ENCODE results near the gene OPTC. TPM values are rescaled to one million over a fixed set of nuclear protein-coding genes. Genes with fewer than 3 reads are reported as not detected.

The OPTC gene
- total and polyA plus RNA-seq, 9 of the 15 experiments (the other 6 are each of a cell fraction or from before 2014, with no cell fraction given), result not detected

GRCh38 chr1:203461717-203462116 lies 32.2 kb upstream of the OPTC start (continued):
- TF ChIP-seq ZNF395 (CRISPR knock-in tag; IDR thresholded peaks at IDR 0.05) (no peak), ZBTB49 (CRISPR knock-in tag; IDR thresholded peaks at IDR 0.05; ENCODE audit: borderline replicate concordance) (no peak), MCM3 (IDR thresholded peaks at IDR 0.05) (no peak)

GRCh38 chr1:203462143-203462542 lies 31.8 kb upstream of the OPTC start:
- DNase-seq (ENCODE audit: extremely low read depth in 1 of 4, low spot score in 3 of 4) (no peak), FAIRE-seq (no peak), ATAC-seq (no peak)
- H3K36me3 ChIP-seq (ENCODE audit: control insufficient read depth, insufficient read depth, low read length), result no peaks in the 10 kb centered on the region
- H3K9me1 ChIP-seq (ENCODE audit: control insufficient read depth, insufficient read depth, low read length), result no peaks in the 10 kb centered on the region
- H3K27ac ChIP-seq (ENCODE audit: extremely low read depth, low read depth, low read length), result no peak overlapping the region
- WGBS (ENCODE audit: insufficient coverage, low coverage, missing lambda C conversion rate), result 0% methylated on average over 1 of the region's 1 CpG
- intact Hi-C loops (cut with micrococcal nuclease), result no loop called here
- H4K20me1 ChIP-seq (replicated peaks; ENCODE audit: control insufficient read depth, insufficient read depth, low read length), result peaks cover 9% of the 10 kb centered on the region; the same call in 1 of the 2 replicates
- no peak overlapping the region for H3K4me2 ChIP-seq (ENCODE audit: insufficient read depth, low read length)
- peaks cover 42 to 45% of the 10 kb centered on the region in 2 experiments for H3K27me3 ChIP-seq (ENCODE audit: control insufficient read depth in 2 of 2, insufficient read depth in 2 of 2, low read length in 2 of 2)
- H3K9ac ChIP-seq (ENCODE audit: insufficient read depth in 1 of 2, low read depth in 2 of 2, low read length in 2 of 2), result no peak overlapping the region
- no peak overlapping the region for H3K4me3 ChIP-seq
- CTCF ChIA-PET (ENCODE audit: low intra/inter-chr PET ratio), result no interaction called here
- BruUV-seq (replicated peaks), result no TSS peak
- no peak overlapping the region for H2AFZ ChIP-seq (ENCODE audit: low read depth, low read length)
- in situ Hi-C loops (cut with MboI), result no loop called here
- no peaks in the 10 kb centered on the region for H3K79me2 ChIP-seq (ENCODE audit: control insufficient read depth, insufficient read depth, low read length)
- POLR2A ChIA-PET, result interaction anchor here (1.0 kb wide), 1 partner anchor 12 kb away, joined by 5 read pairs; no protein-coding TSS in a partner anchor
- no peaks in the 10 kb centered on the region for H3K9me3 ChIP-seq (replicated peaks; ENCODE audit: control insufficient read depth, insufficient read depth, low read depth, low read length)
- H3K4me1 ChIP-seq (replicated peaks in 1 of 2; ENCODE audit: control insufficient read depth in 2 of 2, insufficient read depth in 2 of 2, low read length in 2 of 2), result no peaks in the 10 kb centered on the region
- no peak for TF ChIP-seq FOSL1 (tag; conservative IDR thresholded peaks at IDR 0.05)
- TF ChIP-seq ZNF354B (CRISPR knock-in tag; IDR thresholded peaks at IDR 0.05), result no peak
- TF ChIP-seq ZFP30 (CRISPR knock-in tag; IDR thresholded peaks at IDR 0.05; ENCODE audit: borderline replicate concordance), result no peak
- no peak for TF ChIP-seq HMGXB4 (CRISPR knock-in tag; IDR thresholded peaks at IDR 0.05)
- TF ChIP-seq ZNF644 (tag; IDR thresholded peaks at IDR 0.05; ENCODE audit: low read depth), result no peak
- no peak for TF ChIP-seq MTA2 (IDR thresholded peaks at IDR 0.05; ENCODE audit: low read depth)
- TF ChIP-seq SAFB2 (IDR thresholded peaks at IDR 0.05; ENCODE audit: borderline replicate concordance, low read depth, low read length, severe bottlenecking), result no peak
- no peak for TF ChIP-seq POLR2AphosphoS2 (IDR thresholded peaks at IDR 0.05; ENCODE audit: low read length)
- no peak for TF ChIP-seq HBP1 (CRISPR knock-in tag; IDR thresholded peaks at IDR 0.05)
- TF ChIP-seq LARP7 (IDR thresholded peaks at IDR 0.05), result no peak
- TF ChIP-seq E2F4 (CRISPR knock-in tag; IDR thresholded peaks at IDR 0.05; ENCODE audit: low read depth), result no peak

All from K562 (cell line).